GM19395 (cell line): ENCODE measurements around the gene NFKBIB.
"Not testable (repeated sequence)": the region's sequence is repeated elsewhere in the genome, so short reads cannot be mapped to it uniquely, and the experiment has no call there.

Source experiments
- ATAC-seq: cut with Tn5 transposase; IDR thresholded peaks from one replicate; pipeline ENCODE4 v1.9.1; 2021; ENCODE audit warnings: mild to moderate bottlenecking, moderate library complexity; ENCODE audit not compliant: unreplicated experiment

NFKBIB gene

DNA sequence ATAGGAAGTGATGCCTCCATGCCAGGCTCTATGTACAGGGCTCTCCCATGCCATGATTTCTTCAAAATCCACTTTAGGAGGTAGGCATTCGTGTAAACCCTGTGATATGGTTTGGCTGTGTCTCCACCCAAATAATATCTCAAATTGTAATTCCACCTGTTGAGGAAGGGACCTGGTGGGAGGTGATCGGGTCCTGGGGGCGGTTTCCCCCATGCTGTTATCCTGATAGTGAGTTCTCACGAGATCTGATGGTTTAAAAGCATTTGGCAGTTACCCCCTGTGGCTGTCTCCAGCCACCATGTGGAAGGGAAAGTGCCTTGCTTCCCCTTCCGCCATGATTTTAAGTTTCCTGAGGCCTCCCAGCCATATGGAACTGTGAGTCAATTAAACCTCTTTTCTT is 22.7 kb downstream of the NFKBIB start:
- ATAC-seq: no peak

GRCh38 chr19:38924388-38924787 is 24.6 kb downstream of the NFKBIB start:
- no peak for ATAC-seq

DNA sequence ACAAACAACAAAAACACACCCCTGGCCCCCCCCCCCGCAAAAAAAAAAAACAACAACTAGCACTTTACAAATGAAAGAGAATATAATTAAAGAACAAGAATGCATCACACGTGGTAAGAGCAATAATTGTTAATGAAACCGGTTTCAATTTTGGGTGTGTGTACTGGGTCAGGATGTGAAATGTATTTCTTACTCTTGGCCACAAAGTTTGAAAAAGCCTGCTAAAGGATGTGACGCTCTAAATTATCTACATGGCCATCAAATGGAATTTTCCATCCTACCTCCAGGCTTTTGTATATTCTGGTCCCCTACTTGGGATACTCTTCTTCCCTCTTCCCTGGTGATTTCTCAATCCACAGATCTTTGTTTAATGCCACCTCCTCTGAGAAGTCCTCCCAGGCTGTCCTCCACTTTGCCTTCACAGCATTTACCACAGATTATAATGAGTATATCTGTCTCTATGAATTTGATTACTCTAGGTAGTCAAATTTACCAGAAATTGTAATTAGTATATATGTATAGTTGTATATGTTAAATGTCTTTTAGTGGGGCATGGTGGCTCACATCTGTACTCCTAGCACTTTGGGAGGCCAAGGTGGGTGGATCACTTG is 28.7 kb downstream of the NFKBIB start:
- ATAC-seq: no peak

DNA sequence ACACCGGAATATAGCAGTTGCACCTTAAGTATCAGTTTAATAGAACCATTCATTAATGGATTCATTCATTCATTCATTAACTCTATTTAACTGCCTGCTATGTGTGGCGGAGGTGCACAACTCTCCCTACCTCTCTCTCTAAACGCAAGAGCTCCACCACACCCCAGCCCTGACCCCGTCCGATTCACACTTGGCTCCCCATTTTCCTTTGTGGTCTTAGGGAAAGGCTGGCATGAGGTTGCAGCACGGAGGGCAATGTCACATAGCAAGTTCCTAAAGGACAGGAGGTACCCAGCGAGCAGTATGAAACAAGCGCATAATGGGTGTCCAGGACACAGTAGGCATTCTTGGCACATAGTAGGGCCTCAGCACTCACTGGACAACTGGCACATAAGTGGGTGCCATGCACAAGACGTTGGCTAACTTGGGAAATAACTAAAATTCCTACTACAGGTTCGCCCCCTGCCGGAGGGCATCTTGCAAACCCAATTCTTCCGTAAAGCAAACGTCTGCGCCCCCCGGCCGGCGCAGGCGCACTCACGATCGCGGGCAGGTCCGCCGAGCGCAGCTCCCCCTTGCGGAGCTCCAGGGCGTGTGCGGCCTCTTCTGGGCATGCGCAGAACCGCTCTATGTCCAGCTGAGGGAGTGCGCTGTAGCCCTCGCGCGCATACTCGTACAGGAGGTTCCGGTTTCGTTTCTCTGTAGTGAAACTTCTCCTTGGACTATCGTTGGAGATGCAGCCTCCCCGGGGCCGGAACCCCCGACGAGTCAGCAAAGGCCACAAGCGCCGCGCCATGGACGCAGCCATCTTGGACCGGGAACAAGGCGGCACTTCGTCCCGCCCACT is 30.4 kb downstream of the NFKBIB start, which contains the start of gene SARS2:
TSS of gene SARS2 (minus strand) at position 835 of the 847 bp plus-strand sequence. CDS start at position 808, 27 bp downstream.
- ATAC-seq: peak; percentile 62

DNA sequence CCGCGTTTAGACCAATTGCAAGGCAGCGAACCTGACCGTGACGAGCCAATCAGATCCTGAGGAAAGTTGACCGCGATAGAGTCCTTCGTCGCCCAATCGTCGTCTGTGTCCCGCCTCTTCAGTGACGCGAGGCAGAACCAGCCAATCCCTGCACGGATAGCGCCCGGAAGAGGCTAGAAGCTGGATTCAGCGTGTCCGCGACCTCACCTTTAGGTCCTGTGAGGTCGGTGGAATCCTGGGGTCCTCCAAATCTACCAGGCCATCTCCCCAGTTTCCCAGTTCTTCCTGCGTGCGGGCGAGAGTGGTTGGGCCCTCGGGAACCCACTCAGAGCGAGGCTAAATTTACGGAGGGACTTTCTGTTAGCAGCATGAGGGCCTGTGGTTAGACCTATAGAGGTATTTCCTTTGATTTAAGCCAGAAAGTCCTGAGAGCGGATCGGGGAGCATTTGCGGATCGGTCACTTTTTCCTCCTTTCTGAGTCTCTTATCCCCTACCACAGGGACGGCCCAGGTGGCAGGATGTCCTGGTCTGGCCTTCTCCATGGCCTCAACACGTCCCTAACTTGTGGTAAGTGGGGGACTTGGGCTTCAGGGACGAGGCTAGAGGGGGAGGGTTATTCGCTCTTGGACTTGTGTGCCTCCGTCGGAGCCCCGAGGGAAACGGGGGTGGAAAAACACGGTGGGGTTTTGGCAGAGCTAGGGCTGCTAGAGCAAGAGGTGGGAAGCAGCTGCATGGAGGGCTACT is 31.2 kb downstream of the NFKBIB start, which contains the start of gene MRPS12:
TSS of gene MRPS12 (plus strand) at position 169 of the 745 bp plus-strand sequence. CDS start at position 520, 351 bp downstream.
- ATAC-seq: peak; percentile 90

DNA sequence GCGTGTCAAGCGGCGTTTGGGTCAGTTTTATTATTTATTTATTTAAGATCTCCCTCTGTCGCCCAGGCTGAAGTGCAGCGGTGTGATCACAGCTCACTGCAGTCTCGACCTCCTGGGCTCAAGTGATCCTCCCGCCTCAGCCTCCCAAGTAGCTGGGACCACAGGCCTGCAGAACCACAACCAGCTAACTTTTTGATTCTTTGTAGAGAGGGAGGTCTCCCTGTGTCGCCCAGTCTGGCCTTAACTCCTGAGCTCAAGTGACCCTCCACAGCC is 31.7 kb downstream of the NFKBIB start:
- ATAC-seq: no peak

DNA sequence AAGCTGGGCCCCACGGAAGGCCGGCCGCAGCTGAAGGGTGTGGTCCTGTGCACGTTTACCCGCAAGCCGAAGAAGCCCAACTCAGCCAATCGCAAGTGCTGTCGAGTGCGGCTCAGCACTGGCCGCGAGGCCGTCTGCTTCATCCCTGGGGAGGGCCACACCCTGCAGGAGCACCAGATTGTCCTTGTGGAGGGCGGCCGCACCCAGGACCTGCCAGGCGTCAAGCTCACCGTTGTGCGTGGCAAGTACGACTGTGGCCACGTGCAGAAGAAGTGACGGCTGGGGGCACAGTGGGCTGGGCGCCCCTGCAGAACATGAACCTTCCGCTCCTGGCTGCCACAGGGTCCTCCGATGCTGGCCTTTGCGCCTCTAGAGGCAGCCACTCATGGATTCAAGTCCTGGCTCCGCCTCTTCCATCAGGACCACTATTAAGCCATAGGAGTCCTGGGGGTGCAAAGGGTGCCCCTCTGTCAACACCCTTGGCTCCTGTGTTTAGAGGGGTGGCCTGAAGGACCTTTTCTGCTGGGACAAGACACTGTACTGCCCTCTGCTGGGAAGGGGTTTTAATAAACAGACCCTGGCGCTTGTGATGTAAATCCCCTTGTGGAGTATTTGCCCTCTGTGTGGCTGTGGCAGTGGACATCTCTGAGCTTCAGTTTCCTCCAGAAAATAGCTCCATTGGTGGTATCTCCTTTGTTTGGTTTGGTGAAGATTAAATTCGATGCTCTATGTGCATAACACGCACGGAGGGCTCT is 32.8 kb downstream of the NFKBIB start:
- no peak for ATAC-seq

DNA sequence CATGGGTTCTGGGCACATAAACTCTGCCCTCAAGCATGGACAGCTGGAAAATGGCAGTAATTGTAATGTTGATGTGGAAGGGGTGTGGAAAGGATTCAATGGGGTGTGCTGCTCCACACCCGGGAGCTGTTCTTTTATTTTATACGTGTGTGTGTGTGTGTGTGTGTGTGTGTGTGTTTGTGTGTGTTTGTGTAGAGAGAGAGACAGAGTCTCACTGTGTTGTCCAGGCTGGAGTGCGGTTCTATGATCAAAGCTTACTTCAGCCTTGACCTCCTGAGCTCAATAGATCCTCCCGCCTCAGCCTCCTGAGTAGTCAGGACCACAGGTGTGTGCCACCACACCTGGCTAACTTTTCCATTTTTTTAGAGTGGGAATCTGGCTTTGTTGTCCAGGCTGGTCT is 33.8 kb downstream of the NFKBIB start:
- ATAC-seq: no peak

- ATAC-seq: no peak
Observed at GRCh38 chr19:38939957-38940356, 40.2 kb downstream of the NFKBIB start.

- ATAC-seq: not testable (repeated sequence)
Observed at GRCh38 chr19:38941466-38941865, 41.7 kb downstream of the NFKBIB start.

DNA sequence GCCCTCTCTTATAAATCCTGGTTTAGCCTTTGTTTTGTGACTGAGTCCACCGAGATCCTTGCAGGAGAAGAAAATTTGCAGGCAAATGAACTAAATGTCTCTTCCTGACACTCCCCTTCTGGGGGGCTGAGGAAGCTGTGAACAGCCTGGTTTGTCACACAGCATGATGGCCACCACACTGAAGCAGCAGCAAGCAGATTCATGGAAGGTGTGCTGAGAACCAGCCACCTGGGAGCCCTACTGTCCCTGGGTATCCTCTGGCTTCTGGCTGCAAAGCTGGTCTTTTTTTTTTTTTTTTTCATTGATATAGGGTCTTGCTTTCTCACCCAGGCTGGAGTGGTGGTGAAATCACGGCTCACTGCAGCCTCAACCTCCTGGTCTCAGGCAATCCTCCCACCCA is 42.2 kb downstream of the NFKBIB start:
- ATAC-seq: no peak

DNA sequence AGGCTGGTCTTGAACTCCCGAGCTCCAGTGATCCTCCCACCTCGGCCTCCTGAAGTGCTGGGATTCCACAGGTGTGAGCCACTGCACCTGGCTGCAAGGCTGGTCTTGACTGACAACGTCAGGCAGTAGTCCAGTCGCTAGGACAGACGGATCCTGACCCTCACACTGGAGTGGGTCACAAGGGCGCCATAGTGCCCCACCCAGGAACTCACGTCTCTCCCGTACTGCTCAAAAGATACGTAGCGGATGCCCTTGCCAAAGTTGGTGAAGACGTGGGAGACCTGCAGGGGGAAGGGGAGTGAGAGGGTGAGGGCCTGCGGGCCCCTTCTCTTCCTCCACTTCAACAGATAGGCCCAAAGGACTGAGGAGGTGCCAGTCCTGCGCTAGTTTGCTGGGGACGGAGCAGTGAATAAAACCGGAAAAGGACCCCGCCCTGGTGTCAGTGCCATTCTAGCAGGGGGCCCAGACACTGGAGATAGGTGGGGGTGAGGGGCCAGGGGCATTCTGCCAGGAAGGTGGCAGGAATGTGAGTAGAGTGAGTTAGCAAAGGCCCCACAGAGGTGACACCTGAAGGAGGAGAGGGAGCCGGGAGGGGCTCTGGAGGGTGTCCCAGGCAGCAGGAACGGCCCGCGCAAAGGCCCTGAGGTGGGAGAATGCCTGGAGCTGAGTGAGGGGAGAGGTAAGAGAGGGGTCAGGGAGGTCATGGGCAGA is 42.9 kb downstream of the NFKBIB start:
- ATAC-seq: no peak

- ATAC-seq: no peak
Observed at GRCh38 chr19:38944981-38945506, 45.3 kb downstream of the NFKBIB start.

- no peak for ATAC-seq
Observed at GRCh38 chr19:38945562-38946228, 45.9 kb downstream of the NFKBIB start.

DNA sequence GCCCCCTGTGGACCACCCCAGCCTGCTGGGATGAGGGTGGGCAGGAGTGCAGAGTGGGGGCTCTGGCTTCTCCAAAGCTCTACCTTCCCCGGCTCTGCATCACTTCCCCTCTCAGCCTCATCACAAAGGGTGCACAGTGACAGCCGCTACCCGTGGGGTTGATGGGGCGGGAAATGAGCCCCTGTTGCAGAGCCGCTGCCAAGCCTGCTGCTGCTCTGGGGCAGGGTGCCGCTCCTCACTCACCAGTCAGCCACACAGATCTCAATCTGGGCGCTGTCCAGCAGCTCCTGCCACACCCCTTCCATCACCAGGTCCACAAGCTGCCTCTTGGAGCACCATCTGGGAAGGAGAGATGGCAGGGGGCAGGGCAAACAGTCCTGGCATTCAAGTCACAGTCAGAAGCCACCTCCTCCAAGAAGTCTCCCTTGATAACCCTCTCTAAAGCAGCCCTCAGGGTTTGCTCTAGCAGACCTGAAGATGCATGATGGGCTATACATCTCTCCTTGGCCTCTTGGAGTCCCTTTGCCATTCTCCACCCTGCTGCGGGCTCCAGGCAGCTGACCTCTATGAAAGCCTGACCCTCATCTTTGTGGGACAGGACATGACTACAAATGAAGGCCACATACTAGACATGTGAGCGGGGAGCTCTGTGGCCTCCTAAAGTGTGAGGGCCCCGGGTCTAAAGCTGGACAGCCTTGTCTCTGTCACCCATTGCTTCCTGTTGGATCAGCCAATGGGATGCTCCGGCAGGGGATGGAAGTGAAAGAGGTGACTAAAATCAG is 46.7 kb downstream of the NFKBIB start:
- no peak for ATAC-seq

DNA sequence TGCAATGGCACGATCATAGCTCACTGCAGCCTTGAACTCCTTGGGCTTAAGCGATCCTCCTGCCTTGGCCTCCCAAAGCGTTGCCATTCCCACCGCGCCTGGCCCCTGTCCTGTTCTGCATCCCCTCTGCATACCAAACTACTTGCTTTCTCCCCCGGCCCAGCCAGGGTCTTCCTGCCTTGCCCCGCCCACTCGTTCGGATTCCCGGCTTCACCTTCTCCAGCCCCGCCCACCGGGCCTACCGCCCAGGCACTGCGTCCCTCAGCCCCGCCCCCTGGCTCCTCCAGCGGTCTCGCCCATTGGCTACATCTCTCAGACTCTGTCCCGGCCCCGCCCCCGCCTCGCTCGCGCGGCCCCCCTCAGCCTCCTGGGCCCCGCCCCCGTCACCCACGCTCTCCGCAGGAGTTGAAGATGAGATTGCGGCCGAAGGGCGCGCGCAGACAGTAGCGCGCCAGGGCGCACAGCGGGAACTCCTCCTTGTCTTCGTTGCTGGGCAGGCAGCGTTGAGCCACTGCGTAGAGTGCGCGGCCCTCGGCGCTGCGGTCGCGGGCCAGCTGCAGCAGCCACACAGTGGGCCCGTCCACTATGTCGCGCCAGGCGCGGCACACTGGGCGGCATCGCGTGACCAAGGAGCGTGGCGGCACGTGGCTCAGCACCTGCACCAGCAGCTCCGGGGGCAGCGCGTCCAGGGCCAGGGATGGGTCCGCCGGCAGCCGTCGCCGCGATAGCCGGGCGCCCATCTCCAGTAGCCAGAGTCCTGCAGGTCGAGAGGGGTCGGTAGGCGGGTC is 50.0 kb downstream of the NFKBIB start:
- ATAC-seq: peak; percentile 69

GRCh38 chr19:38951187-38951586 is 51.4 kb downstream of the NFKBIB start:
- no peak for ATAC-seq
